Testis (tissue), 2 donors: ENCODE results near the gene MAJIN.

Experiments
- CTCF ChIP-seq, 3 experiments: fragments of 450-650 bp in 2 of 3; fragments of 200-600 bp in 1 of 3; sonication (generic) in 1 of 3; IDR thresholded peaks; one replicate each; pipeline ENCODE4 v1.5.1; 2016 to 2019; ENCODE audit warnings: antibody characterized with exemption in 3 of 3, mild to moderate bottlenecking in 2 of 3, moderate library complexity in 1 of 3
- POLR2A ChIP-seq: fragments of 450-650 bp; IDR thresholded peaks from one replicate; pipeline ENCODE4 v1.6.1; 2017; ENCODE audit warnings: antibody characterized with exemption, mild to moderate bottlenecking, moderate library complexity

GRCh38 chr11:64923151-64923661 lies 48.7 kb downstream of the MAJIN start:
- TF ChIP-seq CTCF (IDR thresholded peaks at IDR 0.05) (no peak), POLR2A (no peak)
